PC-3 (cell line): Measurements from ENCODE around the gene CTDNEP1.

ENCODE experiments used
- EZH2 ChIP-seq: fragments of 300-600 bp; sonication (generic); IDR thresholded peaks from one replicate; pipeline ENCODE4 v1.6.1; 2017; ENCODE audit warnings: antibody characterized with exemption, mild to moderate bottlenecking, low read length; ENCODE audit not compliant: unreplicated experiment
- TF ChIP-seq, protein P1 (sequence below): fragments of 300-600 bp; sonication (generic); conservative IDR thresholded peaks from 2 replicates; pipeline ENCODE4 v1.5.1; 2017; ENCODE audit warnings: antibody characterized with exemption, low read depth, mild to moderate bottlenecking, low read length

DNA sequence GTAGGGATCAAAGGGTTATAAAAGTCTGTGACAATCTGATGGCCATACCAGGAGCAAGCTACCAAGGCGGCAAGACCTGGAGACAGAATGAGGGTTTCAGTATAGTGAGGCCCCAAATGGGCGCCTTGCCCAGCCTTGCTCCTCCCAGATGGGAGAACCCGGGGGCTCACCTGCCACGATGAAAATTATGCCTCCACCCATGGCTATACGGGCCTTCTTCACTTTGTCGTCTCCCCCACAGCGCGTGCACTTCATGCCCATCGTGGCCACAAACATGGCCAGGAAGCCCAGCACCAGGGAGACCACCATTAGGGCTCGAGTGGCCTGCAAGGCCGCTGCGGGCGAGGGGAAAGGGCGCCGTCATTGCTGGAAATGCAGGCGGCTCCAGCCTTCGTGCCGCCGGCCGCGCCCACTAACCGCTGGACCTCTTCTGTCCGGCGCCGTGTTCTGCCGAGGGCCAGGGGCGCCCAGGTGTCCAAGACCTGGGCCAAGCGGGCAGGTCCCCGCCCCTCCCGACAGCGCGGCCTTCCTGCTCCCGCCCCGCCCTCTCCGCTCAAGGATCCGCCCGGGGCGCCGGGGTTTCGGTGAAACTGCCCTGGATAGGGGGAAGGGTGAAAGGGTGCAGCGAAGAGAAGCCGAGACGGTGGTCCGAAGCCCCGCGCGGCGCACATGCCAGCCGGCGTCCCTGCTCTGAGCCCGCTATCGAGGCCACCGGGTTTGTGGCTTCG is 9.3 kb upstream of the CTDNEP1 start:
- TF ChIP-seq, protein P1, sequence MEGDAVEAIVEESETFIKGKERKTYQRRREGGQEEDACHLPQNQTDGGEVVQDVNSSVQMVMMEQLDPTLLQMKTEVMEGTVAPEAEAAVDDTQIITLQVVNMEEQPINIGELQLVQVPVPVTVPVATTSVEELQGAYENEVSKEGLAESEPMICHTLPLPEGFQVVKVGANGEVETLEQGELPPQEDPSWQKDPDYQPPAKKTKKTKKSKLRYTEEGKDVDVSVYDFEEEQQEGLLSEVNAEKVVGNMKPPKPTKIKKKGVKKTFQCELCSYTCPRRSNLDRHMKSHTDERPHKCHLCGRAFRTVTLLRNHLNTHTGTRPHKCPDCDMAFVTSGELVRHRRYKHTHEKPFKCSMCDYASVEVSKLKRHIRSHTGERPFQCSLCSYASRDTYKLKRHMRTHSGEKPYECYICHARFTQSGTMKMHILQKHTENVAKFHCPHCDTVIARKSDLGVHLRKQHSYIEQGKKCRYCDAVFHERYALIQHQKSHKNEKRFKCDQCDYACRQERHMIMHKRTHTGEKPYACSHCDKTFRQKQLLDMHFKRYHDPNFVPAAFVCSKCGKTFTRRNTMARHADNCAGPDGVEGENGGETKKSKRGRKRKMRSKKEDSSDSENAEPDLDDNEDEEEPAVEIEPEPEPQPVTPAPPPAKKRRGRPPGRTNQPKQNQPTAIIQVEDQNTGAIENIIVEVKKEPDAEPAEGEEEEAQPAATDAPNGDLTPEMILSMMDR: no peak
- TF ChIP-seq EZH2: no peak
